GM21825 (cell line): ENCODE measurements around the gene CDH11.

Experiments
- ATAC-seq: cut with Tn5 transposase; IDR thresholded peaks from one replicate; pipeline ENCODE4 v1.9.1; 2021; ENCODE audit warnings: mild to moderate bottlenecking, moderate library complexity; ENCODE audit not compliant: unreplicated experiment

Gene CDH11, protein sequence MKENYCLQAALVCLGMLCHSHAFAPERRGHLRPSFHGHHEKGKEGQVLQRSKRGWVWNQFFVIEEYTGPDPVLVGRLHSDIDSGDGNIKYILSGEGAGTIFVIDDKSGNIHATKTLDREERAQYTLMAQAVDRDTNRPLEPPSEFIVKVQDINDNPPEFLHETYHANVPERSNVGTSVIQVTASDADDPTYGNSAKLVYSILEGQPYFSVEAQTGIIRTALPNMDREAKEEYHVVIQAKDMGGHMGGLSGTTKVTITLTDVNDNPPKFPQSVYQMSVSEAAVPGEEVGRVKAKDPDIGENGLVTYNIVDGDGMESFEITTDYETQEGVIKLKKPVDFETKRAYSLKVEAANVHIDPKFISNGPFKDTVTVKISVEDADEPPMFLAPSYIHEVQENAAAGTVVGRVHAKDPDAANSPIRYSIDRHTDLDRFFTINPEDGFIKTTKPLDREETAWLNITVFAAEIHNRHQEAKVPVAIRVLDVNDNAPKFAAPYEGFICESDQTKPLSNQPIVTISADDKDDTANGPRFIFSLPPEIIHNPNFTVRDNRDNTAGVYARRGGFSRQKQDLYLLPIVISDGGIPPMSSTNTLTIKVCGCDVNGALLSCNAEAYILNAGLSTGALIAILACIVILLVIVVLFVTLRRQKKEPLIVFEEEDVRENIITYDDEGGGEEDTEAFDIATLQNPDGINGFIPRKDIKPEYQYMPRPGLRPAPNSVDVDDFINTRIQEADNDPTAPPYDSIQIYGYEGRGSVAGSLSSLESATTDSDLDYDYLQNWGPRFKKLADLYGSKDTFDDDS

GRCh38 chr16:65121870-65122723 is at the start of gene CDH11:
Gene CDH11, minus strand, starts transcription at chr16:65122063. Its CDS starts 117,194 bp downstream, at chr16:65004869.
- no peak for ATAC-seq

- ATAC-seq: no peak
Measured at GRCh38 chr16:65154321-65154720, 32.5 kb upstream of the CDH11 start.

GRCh38 chr16:65153365-65154105 is 31.7 kb upstream of the CDH11 start:
- ATAC-seq: no peak

- no peak for ATAC-seq
Measured at GRCh38 chr16:65148804-65149203, 26.9 kb upstream of the CDH11 start.

DNA sequence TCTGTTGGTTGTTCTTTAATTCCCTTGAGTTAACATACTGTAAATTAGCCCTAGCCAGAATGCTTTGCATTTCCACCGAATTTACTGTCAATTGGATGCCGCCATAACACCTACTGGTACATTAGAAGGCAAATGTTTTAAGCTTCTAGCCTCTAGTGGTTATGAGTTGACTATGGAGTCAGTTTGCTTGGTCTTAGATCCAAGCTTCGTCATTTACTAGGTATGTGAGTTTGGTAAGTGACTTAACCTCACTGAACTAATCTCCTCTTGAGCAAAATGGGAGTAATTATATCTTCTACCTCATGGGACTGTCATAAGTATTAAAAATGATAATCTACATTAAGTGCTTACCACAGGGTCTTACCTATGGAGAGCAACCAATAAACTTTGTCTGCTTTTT is 20.4 kb upstream of the CDH11 start:
- ATAC-seq: no peak

DNA sequence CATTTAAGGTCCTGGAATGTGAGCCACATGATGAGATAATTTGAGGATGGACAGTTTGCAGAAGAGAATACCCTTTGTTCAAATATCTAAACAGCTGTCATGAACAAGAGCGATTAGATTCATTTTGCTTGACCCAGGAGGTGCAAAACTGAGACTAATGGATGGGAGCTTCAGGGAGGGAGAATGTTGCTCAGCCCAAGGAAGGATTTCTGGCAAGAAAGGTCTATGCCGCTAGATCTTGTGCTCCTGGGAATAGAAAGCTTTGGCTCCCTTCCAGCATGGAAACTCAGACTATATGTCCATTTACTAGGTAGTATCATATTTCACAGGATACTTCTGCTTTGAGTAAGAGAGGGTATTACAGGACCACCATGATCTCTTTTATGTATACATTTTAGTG is 14.8 kb upstream of the CDH11 start:
- no peak for ATAC-seq

- ATAC-seq: no peak
Measured at GRCh38 chr16:65126845-65127624, 5.2 kb upstream of the CDH11 start.

- no peak for ATAC-seq
Measured at GRCh38 chr16:65125871-65126270, 4.0 kb upstream of the CDH11 start.

DNA sequence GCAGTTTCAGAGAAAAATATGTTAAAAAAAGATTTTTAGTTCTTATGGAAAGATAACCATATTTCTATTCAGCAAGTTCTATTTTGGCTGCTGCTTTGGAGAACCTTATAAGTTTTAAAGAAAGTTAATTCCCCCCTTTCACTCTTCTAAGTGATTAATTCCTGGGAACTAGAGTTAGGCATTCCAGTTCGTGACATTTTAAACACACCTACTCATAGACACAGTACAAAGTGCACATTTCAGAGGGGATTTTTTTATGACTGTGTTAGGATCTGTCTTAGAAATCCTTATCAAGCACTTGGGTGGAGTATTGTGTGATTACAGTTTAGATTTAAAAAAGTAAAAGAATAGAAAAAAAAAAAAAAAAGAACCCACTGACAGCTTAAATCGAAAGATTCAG is 3.5 kb upstream of the CDH11 start:
- no peak for ATAC-seq

DNA sequence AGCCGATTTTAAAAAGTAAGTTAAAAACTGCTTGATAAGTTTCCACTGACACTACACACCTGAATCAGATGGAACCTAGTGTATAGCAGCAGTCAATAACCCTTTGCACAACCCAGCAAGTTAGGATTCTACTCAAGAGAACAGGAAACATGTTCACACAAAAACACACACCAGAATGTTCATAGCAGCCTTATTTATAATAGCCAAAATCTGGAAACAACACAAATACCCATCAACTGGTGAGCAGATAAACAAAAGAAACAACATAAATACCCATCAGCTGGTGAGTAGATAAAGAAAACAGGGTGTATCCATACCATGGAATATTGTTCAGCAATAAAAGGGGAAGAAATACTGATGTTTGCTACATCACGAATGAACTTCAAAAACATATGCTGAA is 2.7 kb upstream of the CDH11 start:
- ATAC-seq: no peak

DNA sequence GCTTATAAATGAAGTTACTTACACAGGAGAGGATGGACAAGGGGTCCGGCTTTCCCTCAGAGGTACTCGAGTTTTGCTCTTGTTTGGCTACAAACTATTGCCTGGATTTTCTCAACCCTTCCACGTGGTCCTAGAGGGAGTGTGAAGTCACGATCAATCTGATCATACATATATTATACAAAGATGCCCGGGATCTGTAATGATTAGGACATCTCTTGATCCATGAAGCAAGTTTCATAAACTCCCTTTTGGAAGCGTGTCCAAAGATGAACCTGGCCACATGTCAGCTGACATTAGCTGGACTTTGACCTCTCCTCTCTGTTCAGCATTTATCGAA is 2.3 kb upstream of the CDH11 start:
- no peak for ATAC-seq

DNA sequence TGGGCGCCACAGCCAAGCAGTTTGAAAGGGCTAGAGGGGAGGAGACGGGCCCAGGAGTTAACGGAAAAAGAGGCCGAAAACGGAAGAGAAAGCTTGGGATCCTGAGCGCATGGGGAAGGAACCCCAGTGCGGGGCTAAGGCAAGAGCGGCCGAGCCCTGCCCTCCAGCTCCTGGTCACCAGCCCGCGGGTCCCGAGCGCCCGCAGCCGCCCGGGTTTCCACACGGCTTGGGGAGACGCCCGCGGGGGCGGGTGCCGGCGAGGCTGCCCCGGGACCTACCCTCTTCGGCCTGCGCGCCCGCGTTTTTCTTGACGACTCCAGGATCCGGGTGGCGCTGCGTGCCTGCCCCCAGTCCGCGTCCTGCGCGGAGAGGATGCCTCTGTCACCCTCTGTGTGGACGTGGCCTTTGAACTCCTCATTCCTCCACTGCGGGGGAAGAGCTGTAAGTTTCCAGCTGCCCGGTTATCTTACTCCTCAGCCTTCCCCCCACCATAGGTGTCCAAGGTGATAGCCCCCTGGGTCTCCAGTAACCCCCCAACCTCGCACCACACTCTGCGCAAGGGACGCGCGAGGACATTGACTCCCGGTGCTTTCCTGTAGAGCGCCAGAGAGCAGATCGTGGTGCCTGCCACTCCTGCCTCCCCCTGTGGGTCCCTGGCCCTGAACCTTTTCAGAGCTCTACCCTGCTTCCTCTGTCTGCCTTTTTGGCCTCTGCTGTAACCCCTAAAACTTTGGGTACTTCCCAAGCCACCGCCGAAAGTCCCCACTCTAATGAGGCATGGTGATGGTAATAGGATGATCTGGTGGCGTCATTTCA is 1.7 kb upstream of the CDH11 start:
- no peak for ATAC-seq

GRCh38 chr16:65122724-65123395 is 997 bp upstream of the CDH11 start:
- ATAC-seq: no peak

GRCh38 chr16:65120831-65121721 is 787 bp downstream of the CDH11 start:
- ATAC-seq: no peak

- no peak for ATAC-seq
Measured at GRCh38 chr16:65120461-65120830, 1.4 kb downstream of the CDH11 start.

DNA sequence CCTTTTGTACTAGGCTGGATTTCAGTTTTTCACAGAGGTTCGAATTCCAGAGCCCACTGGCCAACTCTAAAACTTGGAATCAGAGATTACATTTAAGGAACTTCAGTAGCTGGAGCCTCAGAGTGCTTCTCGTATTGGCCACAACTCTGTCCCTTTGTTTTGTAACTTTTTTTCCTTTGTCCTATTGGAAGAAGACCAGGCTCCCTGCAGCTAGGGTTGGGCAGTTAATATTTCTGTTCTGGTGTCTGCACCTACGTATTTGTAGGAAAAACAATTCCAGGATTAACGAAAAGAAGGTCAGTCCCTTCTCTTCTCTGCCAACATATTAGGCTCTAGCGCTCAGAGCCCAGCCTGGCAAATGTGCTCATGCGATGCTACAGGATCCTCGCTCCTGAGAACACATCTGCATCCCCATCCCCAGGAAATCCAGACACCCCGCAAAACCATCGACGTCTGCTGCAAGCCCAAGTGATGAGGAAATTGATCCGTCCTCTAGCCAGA is 1.9 kb downstream of the CDH11 start:
- no peak for ATAC-seq

DNA sequence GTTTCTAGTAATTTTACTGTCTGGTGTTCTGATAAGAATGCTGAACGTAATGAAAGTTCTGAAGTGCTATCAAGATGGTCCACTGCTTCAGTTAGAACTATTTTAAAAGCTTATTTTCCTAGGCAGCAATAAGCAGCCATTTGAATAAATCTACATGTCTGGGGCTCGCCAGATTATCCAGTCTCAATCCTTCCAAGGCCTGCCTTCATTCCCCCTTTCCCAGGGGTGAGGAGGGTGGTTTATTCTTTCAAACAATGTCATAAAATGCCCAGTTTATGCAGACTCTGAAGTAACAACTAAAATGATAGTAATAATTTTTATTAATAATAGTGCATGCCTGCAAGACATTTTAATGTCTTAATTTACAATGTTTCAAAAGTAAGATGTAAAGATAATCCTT is 2.4 kb downstream of the CDH11 start:
- ATAC-seq: no peak
